ENCODE data around the gene NHERF2.
"Not testable (repeated sequence)": the region's sequence is repeated elsewhere in the genome, so short reads cannot be mapped to it uniquely, and the experiment has no call there.

The NHERF2 gene

GRCh38 chr16:2006317-2006716 is 20.4 kb upstream of the NHERF2 start:
- Histone ChIP-seq H4K20me1 (peaks cover 82% of the 10 kb centered on the region), H3K4me3 (no peak overlapping the region), H3K4me2 (peak overlapping the region; percentile 97), H3K36me3 (peaks cover 42% of the 10 kb centered on the region), H3K9me3 (no peaks in the 10 kb centered on the region), H3K27me3 (no peaks in the 10 kb centered on the region), H3K4me1 (peaks cover 65% of the 10 kb centered on the region), H3K27ac (peak overlapping the region; percentile 71), H3K9ac (peak overlapping the region; percentile 94)
- no peak for TF ChIP-seq Cebpa-rat (IDR thresholded peaks at IDR 0.05)

- no peaks in the 10 kb centered on the region for H3K9me3 ChIP-seq
- H3K36me3 ChIP-seq: peaks cover 32% of the 10 kb centered on the region
- H3K4me1 ChIP-seq: peaks cover 65% of the 10 kb centered on the region
- peak overlapping the region; percentile 97 for H3K4me2 ChIP-seq
- H3K27me3 ChIP-seq: no peaks in the 10 kb centered on the region
- H4K20me1 ChIP-seq: peaks cover 72% of the 10 kb centered on the region
- H3K9ac ChIP-seq: peak overlapping the region; percentile 94
- peak overlapping the region; percentile 98 for H3K4me3 ChIP-seq
- TF ChIP-seq Cebpa-rat (IDR thresholded peaks at IDR 0.05): no peak
- H3K27ac ChIP-seq: peak overlapping the region; percentile 91
These were observed 19.4 kb upstream of the NHERF2 start for GRCh38 chr16:2007081-2007836.

- H4K20me1 ChIP-seq: peaks cover 64% of the 10 kb centered on the region
- peak overlapping the region; percentile 97 for H3K4me2 ChIP-seq
- H3K9ac ChIP-seq: peak overlapping the region; percentile 94
- H3K27ac ChIP-seq: peak overlapping the region; percentile 91
- peaks cover 24% of the 10 kb centered on the region for H3K36me3 ChIP-seq
- H3K4me3 ChIP-seq: peak overlapping the region; percentile 98
- TF ChIP-seq Cebpa-rat (IDR thresholded peaks at IDR 0.05): no peak
- no peaks in the 10 kb centered on the region for H3K27me3 ChIP-seq
- no peaks in the 10 kb centered on the region for H3K9me3 ChIP-seq
- H3K4me1 ChIP-seq: peaks cover 65% of the 10 kb centered on the region
These were observed 18.6 kb upstream of the NHERF2 start for GRCh38 chr16:2008009-2008526.

- peak overlapping the region; percentile 98 for H3K4me3 ChIP-seq
- peak overlapping the region; percentile 91 for H3K27ac ChIP-seq
- TF ChIP-seq Cebpa-rat (IDR thresholded peaks at IDR 0.05): 0 out of 2 replicates have a peak, but pooled peaks have one; percentile 14
- H3K9ac ChIP-seq: peak overlapping the region; percentile 94
- H4K20me1 ChIP-seq: peaks cover 58% of the 10 kb centered on the region
- no peaks in the 10 kb centered on the region for H3K9me3 ChIP-seq
- H3K27me3 ChIP-seq: no peaks in the 10 kb centered on the region
- peaks cover 60% of the 10 kb centered on the region for H3K4me1 ChIP-seq
- peaks cover 18% of the 10 kb centered on the region for H3K36me3 ChIP-seq
- peak overlapping the region; percentile 97 for H3K4me2 ChIP-seq
These were observed 18.0 kb upstream of the NHERF2 start for GRCh38 chr16:2008631-2009163.

- Histone ChIP-seq H3K9me3 (no peaks in the 10 kb centered on the region), H3K27me3 (no peaks in the 10 kb centered on the region), H3K36me3 (peaks cover 18% of the 10 kb centered on the region), H3K4me3 (peak overlapping the region; percentile 98), H3K4me1 (peaks cover 55% of the 10 kb centered on the region), H3K9ac (peak overlapping the region; percentile 94), H4K20me1 (peaks cover 52% of the 10 kb centered on the region), H3K4me2 (peak overlapping the region; percentile 97), H3K27ac (peak overlapping the region; percentile 91)
- no peak for TF ChIP-seq Cebpa-rat (IDR thresholded peaks at IDR 0.05)
These were observed 17.5 kb upstream of the NHERF2 start for GRCh38 chr16:2009164-2009711.

- peak within 1 kb of the TSS; percentile 94 for H3K9ac ChIP-seq
- H3K4me2 ChIP-seq: peak within 1 kb of the TSS; percentile 97
- no peak for TF ChIP-seq Cebpa-rat (IDR thresholded peaks at IDR 0.05)
- H4K20me1 ChIP-seq: peaks cover 45% of the 10 kb centered on the region
- peaks cover 47% of the 10 kb centered on the region for H3K4me1 ChIP-seq
- H3K27ac ChIP-seq: peak within 1 kb of the TSS; percentile 91
- H3K27me3 ChIP-seq: no peaks in the 10 kb centered on the region
- peaks cover 11% of the 10 kb centered on the region; the same call in 1 of the 2 replicates for H3K36me3 ChIP-seq
- no peaks in the 10 kb centered on the region for H3K9me3 ChIP-seq
- peak within 1 kb of the TSS; percentile 98 for H3K4me3 ChIP-seq
These were observed 16.8 kb upstream of the NHERF2 start, which contains the start of gene ZNF598 for GRCh38 chr16:2009791-2010510. Gene ZNF598 (minus strand): TSS chr16:2009821.

- H3K4me3 ChIP-seq, H3K36me3 ChIP-seq, H3K4me2 ChIP-seq, H3K9me3 ChIP-seq, H3K9ac ChIP-seq, H3K27me3 ChIP-seq, H3K27ac ChIP-seq: not testable (repeated sequence)
- Histone ChIP-seq H4K20me1 (peaks cover 27% of the 10 kb centered on the region), H3K4me1 (peaks cover 43% of the 10 kb centered on the region)
These were observed 15.0 kb upstream of the NHERF2 start for GRCh38 chr16:2011726-2012125.

GRCh38 chr16:2013527-2013926 is 13.2 kb upstream of the NHERF2 start:
- Histone ChIP-seq H3K9me3 (no peaks in the 10 kb centered on the region), H3K27ac (no peak overlapping the region), H3K27me3 (peaks cover 9% of the 10 kb centered on the region; the same call in 1 of the 2 replicates), H4K20me1 (peaks cover 9% of the 10 kb centered on the region), H3K4me2 (no peak overlapping the region), H3K36me3 (no peaks in the 10 kb centered on the region), H3K9ac (no peak overlapping the region), H3K4me1 (peaks cover 28% of the 10 kb centered on the region), H3K4me3 (no peak overlapping the region)
- no peak for TF ChIP-seq Cebpa-rat (IDR thresholded peaks at IDR 0.05)

- TF ChIP-seq Cebpa-rat (IDR thresholded peaks at IDR 0.05): no peak
- Histone ChIP-seq H3K4me3 (no peak overlapping the region), H3K9ac (0 out of 2 replicates have a peak overlapping the region, but pooled peaks have one; percentile 2), H3K36me3 (no peaks in the 10 kb centered on the region), H3K9me3 (no peaks in the 10 kb centered on the region), H3K4me2 (0 out of 2 replicates have a peak overlapping the region, but pooled peaks have one; percentile 33), H3K27ac (no peak overlapping the region), H3K4me1 (peaks cover 36% of the 10 kb centered on the region), H4K20me1 (0 out of 2 replicates have a peak, but pooled peaks cover 6% of the 10 kb centered on the region), H3K27me3 (peaks cover 27% of the 10 kb centered on the region)
These were observed 11.4 kb upstream of the NHERF2 start for GRCh38 chr16:2015117-2015946.

Measured in BLaER1 (cell line).